ENCODE measurements around the gene CASP6.

Gene CASP6

GRCh38 chr4:109657854-109658418, 45.3 kb downstream of the CASP6 start:
- TF ChIP-seq CTCF (conservative IDR thresholded peaks at IDR 0.05; ENCODE audit: low read depth, low read length): no peak
- DNase-seq (ENCODE audit: low read depth): no peak
- no peak overlapping the region for H3K4me3 ChIP-seq (ENCODE audit: low read length)

- no peak overlapping the region for H3K4me3 ChIP-seq (ENCODE audit: low read length)
- DNase-seq (ENCODE audit: low read depth): no peak
- TF ChIP-seq CTCF (conservative IDR thresholded peaks at IDR 0.05; ENCODE audit: low read depth, low read length): no peak
These were observed 47.8 kb downstream of the CASP6 start for GRCh38 chr4:109655396-109655795.

GRCh38 chr4:109649872-109650271, 53.4 kb downstream of the CASP6 start:
- H3K4me3 ChIP-seq (ENCODE audit: low read length): no peak overlapping the region
- no peak for DNase-seq (ENCODE audit: low read depth)
- TF ChIP-seq CTCF (conservative IDR thresholded peaks at IDR 0.05; ENCODE audit: low read depth, low read length): no peak

- no peak for DNase-seq (ENCODE audit: low read depth)
- H3K4me3 ChIP-seq (ENCODE audit: low read length): no peak overlapping the region
- no peak for TF ChIP-seq CTCF (conservative IDR thresholded peaks at IDR 0.05; ENCODE audit: low read depth, low read length)
These were observed 54.2 kb downstream of the CASP6 start for GRCh38 chr4:109648997-109649575.

GRCh38 chr4:109648266-109648996, 54.8 kb downstream of the CASP6 start:
- TF ChIP-seq CTCF (conservative IDR thresholded peaks at IDR 0.05; ENCODE audit: low read depth, low read length): no peak
- no peak overlapping the region for H3K4me3 ChIP-seq (ENCODE audit: low read length)
- peak; percentile 28 for DNase-seq (ENCODE audit: low read depth)

GRCh38 chr4:109645874-109646710, 57.2 kb downstream of the CASP6 start:
- no peak for DNase-seq (ENCODE audit: low read depth)
- TF ChIP-seq CTCF (conservative IDR thresholded peaks at IDR 0.05; ENCODE audit: low read depth, low read length): no peak
- H3K4me3 ChIP-seq (ENCODE audit: low read length): no peak overlapping the region
